Coronary artery (tissue), 2 donors: Measurements from ENCODE around the gene CHIC2.
"Not testable (repeated sequence)": the region's sequence is repeated elsewhere in the genome, so short reads cannot be mapped to it uniquely, and the experiment has no call there.

Experiments used
- DNase-seq: peaks from one replicate; pipeline ENCODE4 v3.0.0-alpha.2; 2017; ENCODE audit warnings: low spot score
- H3K27ac ChIP-seq, 2 donors: fragments of 200-600 bp; sonication (generic); one replicate each; pipeline ENCODE4 v1.5.1; 2016 to 2019
- H3K4me3 ChIP-seq: fragments of 200-600 bp; sonication (generic); 2 replicates; pipeline ENCODE4 v1.5.1; 2016; ENCODE audit warnings: mild to moderate bottlenecking, moderate library complexity
- TF ChIP-seq, protein P1 (sequence below): fragments of 200-600 bp; sonication (generic); IDR thresholded peaks from one replicate; pipeline ENCODE4 v1.5.1; 2019; ENCODE audit warnings: antibody characterized with exemption

CHIC2 gene

DNA sequence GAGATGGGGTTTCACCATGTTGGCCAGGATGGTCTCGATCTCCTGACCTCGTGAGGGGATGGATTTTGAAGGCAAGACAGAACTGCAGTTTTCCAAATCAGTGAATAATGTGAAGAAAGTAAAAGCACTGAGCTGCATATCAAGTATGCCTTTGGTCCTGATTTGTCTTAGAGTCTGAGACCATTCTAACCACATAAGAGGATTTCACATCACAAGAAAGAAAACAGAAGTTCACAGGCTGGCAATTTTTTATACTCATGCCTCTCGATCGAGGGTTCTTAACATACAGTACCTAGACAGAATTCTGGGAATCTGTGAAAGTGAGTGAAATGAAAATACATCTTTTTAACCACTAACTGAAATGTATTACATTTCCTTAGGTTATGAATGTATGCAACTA is 23.3 kb downstream of the CHIC2 start:
- TF ChIP-seq, protein P1, sequence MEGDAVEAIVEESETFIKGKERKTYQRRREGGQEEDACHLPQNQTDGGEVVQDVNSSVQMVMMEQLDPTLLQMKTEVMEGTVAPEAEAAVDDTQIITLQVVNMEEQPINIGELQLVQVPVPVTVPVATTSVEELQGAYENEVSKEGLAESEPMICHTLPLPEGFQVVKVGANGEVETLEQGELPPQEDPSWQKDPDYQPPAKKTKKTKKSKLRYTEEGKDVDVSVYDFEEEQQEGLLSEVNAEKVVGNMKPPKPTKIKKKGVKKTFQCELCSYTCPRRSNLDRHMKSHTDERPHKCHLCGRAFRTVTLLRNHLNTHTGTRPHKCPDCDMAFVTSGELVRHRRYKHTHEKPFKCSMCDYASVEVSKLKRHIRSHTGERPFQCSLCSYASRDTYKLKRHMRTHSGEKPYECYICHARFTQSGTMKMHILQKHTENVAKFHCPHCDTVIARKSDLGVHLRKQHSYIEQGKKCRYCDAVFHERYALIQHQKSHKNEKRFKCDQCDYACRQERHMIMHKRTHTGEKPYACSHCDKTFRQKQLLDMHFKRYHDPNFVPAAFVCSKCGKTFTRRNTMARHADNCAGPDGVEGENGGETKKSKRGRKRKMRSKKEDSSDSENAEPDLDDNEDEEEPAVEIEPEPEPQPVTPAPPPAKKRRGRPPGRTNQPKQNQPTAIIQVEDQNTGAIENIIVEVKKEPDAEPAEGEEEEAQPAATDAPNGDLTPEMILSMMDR: no peak
- Histone ChIP-seq H3K4me3 (no peak overlapping the region), H3K27ac (no peak overlapping the region)
- no peak for DNase-seq

DNA sequence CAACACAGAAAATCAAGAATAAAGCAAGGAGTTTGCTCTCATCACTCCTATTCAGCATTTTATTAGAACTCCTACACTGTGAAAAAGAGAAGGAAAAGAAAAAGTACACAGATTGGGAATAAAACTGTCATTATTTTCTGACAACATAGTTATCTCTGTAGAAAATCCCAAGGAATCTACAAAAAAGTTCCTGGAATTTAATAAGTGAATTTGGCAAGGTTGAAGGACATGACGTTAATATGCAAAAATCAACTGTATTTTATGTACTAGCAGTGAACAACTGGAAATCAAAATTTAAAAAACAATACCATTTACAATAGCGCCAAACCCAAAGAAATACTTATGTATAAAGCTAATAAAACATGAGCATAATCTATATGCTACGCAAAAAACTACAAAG is 26.3 kb downstream of the CHIC2 start:
- no peak overlapping the region for H3K27ac ChIP-seq
- no peak for DNase-seq
- TF ChIP-seq, protein P1: no peak
- H3K4me3 ChIP-seq: no peak overlapping the region

DNA sequence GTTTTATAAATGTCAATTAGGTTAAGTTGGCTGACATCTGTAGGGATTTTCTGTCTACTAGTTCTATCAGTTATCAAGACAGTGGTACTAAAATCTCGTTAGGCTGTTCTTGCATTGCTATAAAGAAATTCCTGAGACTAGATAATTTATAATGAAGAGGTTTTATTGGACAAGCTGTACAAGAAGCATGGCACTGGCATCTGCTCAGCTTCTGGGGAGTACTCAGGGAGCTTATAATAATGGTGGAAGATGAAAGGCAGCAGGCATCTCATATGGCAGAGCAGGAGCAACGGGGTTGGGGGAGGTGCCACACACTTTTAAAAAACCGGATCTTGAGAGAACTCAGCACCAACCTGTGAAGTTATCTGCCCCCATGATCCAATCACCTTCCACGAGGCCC is 28.2 kb downstream of the CHIC2 start:
- TF ChIP-seq, protein P1: no peak
- no peak for DNase-seq
- Histone ChIP-seq H3K27ac (no peak overlapping the region), H3K4me3 (no peak overlapping the region)

DNA sequence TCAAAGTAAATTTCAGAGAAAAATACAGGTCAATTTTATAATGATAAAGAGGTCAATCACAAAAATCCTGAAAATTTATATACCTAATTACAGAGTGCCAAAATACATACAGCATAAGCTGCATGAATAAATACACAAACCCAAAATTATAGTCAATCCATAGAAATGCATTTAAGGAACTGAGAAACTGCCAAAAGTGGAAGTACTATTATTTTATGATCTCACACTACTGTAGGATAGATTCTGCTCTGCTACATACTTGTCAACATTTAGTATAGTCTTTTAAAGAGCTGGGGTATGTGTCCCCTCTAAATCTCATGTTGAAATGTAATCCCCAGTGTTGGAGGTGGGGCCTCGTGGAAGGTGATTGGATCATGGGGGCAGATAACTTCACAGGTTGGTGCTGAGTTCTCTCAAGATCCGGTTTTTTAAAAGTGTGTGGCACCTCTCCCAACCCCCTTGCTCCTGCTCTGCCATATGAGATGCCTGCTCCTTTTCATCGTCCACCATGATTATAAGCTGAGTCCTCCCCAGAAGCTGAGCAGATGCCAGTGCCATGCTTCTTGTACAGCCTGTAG is 31.8 kb downstream of the CHIC2 start:
- no peak for DNase-seq
- Histone ChIP-seq H3K27ac (no peak overlapping the region), H3K4me3 (no peak overlapping the region)
- TF ChIP-seq, protein P1: no peak

DNA sequence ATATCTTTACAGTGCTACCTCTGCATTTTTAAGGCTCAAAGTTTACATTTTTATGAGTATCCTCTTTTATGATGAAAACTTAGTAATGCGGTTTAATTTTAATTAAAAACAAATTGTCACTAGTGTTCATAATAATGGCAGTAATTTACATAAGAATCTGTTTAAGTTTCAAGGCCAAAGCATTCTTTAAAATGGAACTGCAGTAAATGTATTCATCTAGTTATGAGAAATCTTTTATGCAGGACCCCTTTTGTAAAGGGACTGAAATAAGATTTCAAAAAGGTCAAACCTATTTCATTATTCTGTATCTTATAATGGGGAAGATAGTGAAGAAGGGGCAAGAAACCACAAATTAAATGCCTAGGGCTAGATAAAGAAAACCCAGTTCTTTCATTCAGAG is 37.1 kb downstream of the CHIC2 start:
- no peak for DNase-seq
- TF ChIP-seq, protein P1: no peak
- H3K27ac ChIP-seq: no peak overlapping the region
- H3K4me3 ChIP-seq: no peak overlapping the region

DNA sequence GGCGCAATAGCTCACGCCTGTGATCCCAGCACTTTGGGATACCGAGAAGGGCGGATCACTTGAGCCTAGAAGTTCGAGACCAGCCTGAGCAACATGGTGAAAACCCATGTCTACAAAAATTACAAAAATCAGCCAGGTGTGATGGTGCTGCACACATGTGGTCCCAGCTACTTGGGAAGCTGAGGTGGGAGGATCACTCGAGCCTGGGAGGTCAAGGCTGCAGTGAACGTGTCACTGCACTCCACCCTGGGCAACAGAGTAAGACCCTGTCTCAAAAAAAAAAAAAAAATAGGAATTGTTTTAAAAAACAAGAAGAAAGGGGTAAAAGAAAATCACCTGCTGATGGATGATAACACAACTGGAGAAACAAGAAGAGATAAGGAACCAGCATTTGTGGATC is 38.8 kb downstream of the CHIC2 start:
- no peak overlapping the region for H3K27ac ChIP-seq
- no peak overlapping the region for H3K4me3 ChIP-seq
- TF ChIP-seq, protein P1: no peak
- no peak for DNase-seq

DNA sequence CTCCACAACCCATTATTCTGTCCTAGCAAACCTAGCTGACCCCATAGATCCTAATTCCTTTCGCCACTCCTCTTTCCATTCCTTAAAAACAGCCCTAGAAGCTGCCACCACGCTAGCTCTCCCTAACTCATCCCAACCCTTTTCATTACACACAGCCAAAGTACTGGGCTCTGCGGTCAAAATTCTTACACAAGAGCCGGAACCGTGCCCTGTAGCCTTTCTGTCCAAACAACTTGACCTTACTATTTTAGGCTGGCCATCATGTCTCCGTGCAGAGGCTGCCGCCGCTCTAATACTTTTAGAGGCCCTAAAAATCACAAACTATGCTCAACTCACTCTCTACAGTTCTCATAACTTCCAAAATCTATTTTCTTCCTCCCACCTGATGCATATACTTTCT is 41.4 kb downstream of the CHIC2 start:
- not testable (repeated sequence) for DNase-seq, H3K27ac ChIP-seq, H3K4me3 ChIP-seq

DNA sequence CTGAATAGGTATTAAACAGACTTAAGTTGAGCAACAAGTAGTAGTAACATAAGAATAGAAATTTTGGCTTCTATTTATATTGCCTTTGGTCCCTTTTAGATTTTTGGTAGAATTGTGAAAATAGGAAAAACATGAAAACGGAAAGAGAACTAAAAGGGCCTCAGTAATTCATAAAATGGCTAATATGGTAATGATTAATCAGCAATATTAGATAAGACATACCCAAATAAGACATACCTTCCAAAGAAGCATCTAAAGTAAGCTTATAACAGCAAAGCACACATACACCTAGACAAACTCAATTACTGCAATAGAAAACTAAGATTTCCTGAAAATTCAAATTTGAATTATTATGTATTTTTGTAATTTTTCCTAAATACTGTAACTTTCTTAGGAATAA is 46.4 kb downstream of the CHIC2 start:
- Histone ChIP-seq H3K4me3 (no peak overlapping the region), H3K27ac (no peak overlapping the region)
- no peak for DNase-seq
- TF ChIP-seq, protein P1: no peak
